Heart right ventricle (tissue), 16 donors: ENCODE measurements around the gene NAA15. TPM values are rescaled to one million over a fixed set of nuclear protein-coding genes. Genes with fewer than 3 reads are reported as not detected.
"Not testable (repeated sequence)": the region's sequence is repeated elsewhere in the genome, so short reads cannot be mapped to it uniquely, and the experiment has no call there.

ENCODE experiments used
- ATAC-seq, 8 donors: fragments of 200-7000 bp; cut with Tn5 transposase; one replicate each; pipeline ENCODE4 v1.9.1; 2020; ENCODE audit warnings: mild to moderate bottlenecking in 8 of 8, moderate library complexity in 8 of 8, moderate number of reproducible peaks in 1 of 8
- DNase-seq, 2 donors: peaks; one replicate each; pipeline ENCODE4 v3.0.0-alpha.2; 2020
- H3K27ac ChIP-seq, 10 donors: fragments of 200-600 bp; sonication (generic) in 2 of 10; one replicate each; pipeline versions ENCODE4 v1.5.0 to v1.8.0; 2020 to 2022; ENCODE audit warnings: mild to moderate bottlenecking in 3 of 10
- H3K27me3 ChIP-seq, 7 donors: fragments of 200-600 bp; one replicate each; pipeline ENCODE4 v1.8.0; 2021 to 2022; ENCODE audit warnings: mild to moderate bottlenecking in 2 of 7
- H3K36me3 ChIP-seq, 9 donors: fragments of 200-600 bp; sonication (generic) in 1 of 9; one replicate each; pipeline versions ENCODE4 v1.5.0 to v1.8.0; 2020 to 2022; ENCODE audit warnings: mild to moderate bottlenecking in 2 of 9
- H3K4me1 ChIP-seq, 9 donors: fragments of 200-600 bp; sonication (generic) in 1 of 9; one replicate each; pipeline versions ENCODE4 v1.5.0 to v1.8.0; 2020 to 2022; ENCODE audit warnings: mild to moderate bottlenecking in 4 of 9
- H3K4me3 ChIP-seq, 10 donors: fragments of 200-600 bp; sonication (generic) in 2 of 10; one replicate each; pipeline versions ENCODE4 v1.5.0 to v1.8.0; 2020 to 2022; ENCODE audit warnings: mild to moderate bottlenecking in 7 of 10, moderate library complexity in 2 of 10
- H3K9me3 ChIP-seq, 11 donors: fragments of 200-600 bp in 10 of 11; sonication (generic) in 2 of 11; one replicate each; pipeline versions ENCODE4 v1.5.0 to v1.8.0; 2013 to 2022; ENCODE audit warnings: mild to moderate bottlenecking in 2 of 11, control low read depth in 1 of 11, moderate library complexity in 1 of 11
- WGBS, 2 donors: extraction: QIAGEN DNeasy Blood & Tissue Kit; methylation state at CpG; one replicate each; pipeline ENCODE4 v1.1.7; 2013; ENCODE audit warnings: inconsistent platforms in 1 of 2; 5-methylcytosine and 5-hydroxymethylcytosine counted together
- intact Hi-C, 10 donors: fragments of 100-400 bp; cut with DNase I; formaldehyde crosslinking; loops; one replicate each; pipeline versions ENCODE4 v1.11.1 to v1.14.2; 2022
- long read RNA-seq, 3 donors: library from polyadenylated mRNA; unstranded; transcript quantifications; one replicate each; pipeline ENCODE4 v2.0.0, GENCODE V29; 2020 to 2021
- polyA plus RNA-seq, 2 donors: library from polyadenylated mRNA; stranded (reverse); fragments of 200-250 nt; gene quantifications; one replicate each; pipeline ENCODE4 v1.2.3, GENCODE V29; 2013
- total RNA-seq, 10 donors: library from RNA; stranded (reverse); fragmentation: NEBNext Ultra II Directional in 3 of 10; extraction: Animal tissue kit (Norgen Biotek cat#: 25700) in 3 of 10; gene quantifications; one replicate each; pipeline versions ENCODE4 v1.2.1 to v1.2.4, GENCODE V29; 2021 to 2023
- TF ChIP-seq, protein P1 (sequence below), 9 donors: fragments of 200-600 bp; sonication (generic) in 2 of 9; IDR thresholded peaks; one replicate each; pipeline versions ENCODE4 v1.5.0 to v1.8.0; 2021 to 2022; ENCODE audit warnings: antibody characterized with exemption in 9 of 9, mild to moderate bottlenecking in 5 of 9, moderate library complexity in 1 of 9
- donor health status: Arrhythmogenic right ventricular cardiomyopathy.
- donor health status: ischemic (EF 13 %, LVEDD 7.1; RV severe dilation, severe dysfunction).
- donor health status: healthy with polysubstance abuse.
- donor health status: DM: no; HTN: yes; CAD: no.
- donor health status: DM: no; HTN: no; CAD: no.
- donor health status: ischemic (EF 25% LVEDD 6.9; RV normal size, moderate dysfunction).
- donor health status: ischemic (EF 25% LVEDD 5.7; RV mildly dilated, moderate dysfunction).
- donor health status: healthy.
- donor health status: DM: yes; HTN: yes; CAD: no.
- donor health status: Ischemic cardiomyopathy.
- donor health status: ischemic (EF 35%, LVEDD 5.7; RV mildly dilated, moderate dysfunction).
- donor health status: nonischemic (EF 11% LVEDD 7.7; RV severe dilation, severe dysfunction).
- donor health status: DM: yes; HTN: yes; CAD: no.
- donor health status: PGD.
- donor health status: ischemic (EF 29% LVEDD 5.4; RV normal size, mild dysfunction).
- donor health status: nonischemic (EF 23%, LVEDD 6.1; RV moderate dilation, normal function).

The NAA15 gene
- total RNA-seq (10 to 100 TPM; 26.1 to 45.4 (median 33.7) TPM), polyA plus RNA-seq (10 to 100 TPM in 1 of 2 donors, 1 to 10 TPM in 1; 8.2 to 12.0 TPM)
- long read RNA-seq, donor 1, full-length matches to known transcripts = 12 of 40 reads
- long read RNA-seq, donor 1, partial matches to known transcripts = 21 of 40 reads
- long read RNA-seq, donor 1, other reads (novel, unspliced or antisense) = 7 of 40 reads
- long read RNA-seq, donor 2, full-length matches to known transcripts = 12 of 40 reads
- long read RNA-seq, donor 2, partial matches to known transcripts = 26 of 40 reads
- long read RNA-seq, donor 2, other reads (novel, unspliced or antisense) = 2 of 40 reads
- long read RNA-seq, donor 3, full-length matches to known transcripts = 45 of 162 reads
- long read RNA-seq, donor 3, partial matches to known transcripts = 99 of 162 reads
- long read RNA-seq, donor 3, other reads (novel, unspliced or antisense) = 18 of 162 reads

DNA sequence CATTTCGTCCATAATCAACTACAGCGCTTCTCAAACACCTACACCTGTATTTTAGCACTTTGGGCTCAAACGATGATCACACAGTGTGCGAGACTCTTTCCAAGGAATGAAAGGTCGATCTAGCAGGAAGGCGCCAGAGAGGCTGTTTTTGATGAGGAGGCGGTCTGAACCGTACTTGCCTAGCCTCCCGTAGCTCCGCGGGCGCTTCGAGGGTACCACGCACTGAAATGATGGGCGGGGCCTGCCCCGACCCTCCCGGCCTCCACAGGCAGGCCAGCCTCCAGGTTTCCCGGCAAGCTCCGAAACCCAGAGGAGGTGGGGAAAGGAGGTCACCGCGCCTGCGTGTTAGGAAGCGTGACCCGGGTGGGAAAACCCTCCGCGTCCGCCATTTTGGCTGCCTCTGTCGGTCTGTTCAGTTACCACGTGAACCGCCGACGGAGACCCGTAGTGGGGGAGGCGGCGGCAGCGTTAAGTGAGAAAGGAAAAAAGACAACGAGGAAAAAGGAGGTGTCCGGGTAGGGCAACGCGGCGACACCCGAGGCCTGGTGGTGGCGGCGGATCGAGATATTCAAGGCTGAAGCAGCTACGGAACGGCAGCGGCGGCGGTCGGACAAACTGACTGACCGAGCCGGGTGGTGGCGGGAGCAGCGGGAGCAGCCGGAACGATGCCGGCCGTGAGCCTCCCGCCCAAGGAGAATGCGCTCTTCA is at the start of gene NAA15:
NAA15 (plus strand) TSS at position 393 of the 708 bp plus-strand sequence; CDS start at position 666, 273 bp downstream.
- Histone ChIP-seq H3K27ac (peak within 1 kb of the TSS; percentile 59 to 94 (median 90)), H3K4me3 (peak within 1 kb of the TSS; percentile 72 to 99 (median 84)), H3K27me3 (no peaks in the 10 kb centered on the region), H3K4me1 (peaks cover 0 to 67% (median 36%) of the 10 kb centered on the region in 9 donors), H3K9me3 (peaks cover 0 to 5% (median 0%) of the 10 kb centered on the region in 11 donors), H3K36me3 (peaks cover 0 to 14% (median 0%) of the 10 kb centered on the region in 9 donors)
- WGBS, 2 donors = 0% methylated on average over 61 of the region's 61 CpGs
- intact Hi-C loops = loop anchor here in 6 of 10 donors (2.0 to 5.0 kb wide), 4 partner anchors 124 to 219 kb away; partner anchors contain the start of genes ELF2 (in 4 of the 6) and RAB33B (in 1 of the 6)
- TF ChIP-seq, protein P1, sequence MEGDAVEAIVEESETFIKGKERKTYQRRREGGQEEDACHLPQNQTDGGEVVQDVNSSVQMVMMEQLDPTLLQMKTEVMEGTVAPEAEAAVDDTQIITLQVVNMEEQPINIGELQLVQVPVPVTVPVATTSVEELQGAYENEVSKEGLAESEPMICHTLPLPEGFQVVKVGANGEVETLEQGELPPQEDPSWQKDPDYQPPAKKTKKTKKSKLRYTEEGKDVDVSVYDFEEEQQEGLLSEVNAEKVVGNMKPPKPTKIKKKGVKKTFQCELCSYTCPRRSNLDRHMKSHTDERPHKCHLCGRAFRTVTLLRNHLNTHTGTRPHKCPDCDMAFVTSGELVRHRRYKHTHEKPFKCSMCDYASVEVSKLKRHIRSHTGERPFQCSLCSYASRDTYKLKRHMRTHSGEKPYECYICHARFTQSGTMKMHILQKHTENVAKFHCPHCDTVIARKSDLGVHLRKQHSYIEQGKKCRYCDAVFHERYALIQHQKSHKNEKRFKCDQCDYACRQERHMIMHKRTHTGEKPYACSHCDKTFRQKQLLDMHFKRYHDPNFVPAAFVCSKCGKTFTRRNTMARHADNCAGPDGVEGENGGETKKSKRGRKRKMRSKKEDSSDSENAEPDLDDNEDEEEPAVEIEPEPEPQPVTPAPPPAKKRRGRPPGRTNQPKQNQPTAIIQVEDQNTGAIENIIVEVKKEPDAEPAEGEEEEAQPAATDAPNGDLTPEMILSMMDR (IDR thresholded peaks at IDR 0.05) = no peak
- peak; percentile 98 to 99 for DNase-seq
- ATAC-seq = peak; percentile 97 to 98 (median 98)

DNA sequence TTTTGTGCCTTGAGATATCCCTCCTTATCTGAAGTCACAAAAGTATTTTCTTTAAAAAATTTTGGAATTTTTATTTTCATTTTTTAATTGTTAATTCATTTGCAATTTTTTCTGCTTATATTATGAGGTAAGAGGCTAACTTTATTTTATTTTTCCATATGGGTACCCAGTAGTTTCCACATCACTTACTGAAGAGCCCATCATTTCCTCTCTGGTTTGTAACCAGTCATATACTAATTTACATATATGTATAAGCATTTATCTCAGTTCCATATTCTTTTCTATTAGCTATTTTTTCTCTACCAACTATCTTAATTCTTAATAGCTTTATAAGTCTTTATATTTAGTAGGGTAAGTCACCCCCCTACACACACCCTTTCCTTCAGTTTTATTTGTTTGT is 48.3 kb upstream of the NAA15 start:
- Histone ChIP-seq H3K36me3 (no peaks in the 10 kb centered on the region), H3K27me3 (no peaks in the 10 kb centered on the region), H3K4me1 (no peaks in the 10 kb centered on the region), H3K9me3 (no peaks in the 10 kb centered on the region), H3K27ac (no peak overlapping the region), H3K4me3 (no peak overlapping the region)
- TF ChIP-seq, protein P1 (IDR thresholded peaks at IDR 0.05) = no peak
- intact Hi-C loops = no loop called here
- DNase-seq = no peak
- no peak for ATAC-seq

DNA sequence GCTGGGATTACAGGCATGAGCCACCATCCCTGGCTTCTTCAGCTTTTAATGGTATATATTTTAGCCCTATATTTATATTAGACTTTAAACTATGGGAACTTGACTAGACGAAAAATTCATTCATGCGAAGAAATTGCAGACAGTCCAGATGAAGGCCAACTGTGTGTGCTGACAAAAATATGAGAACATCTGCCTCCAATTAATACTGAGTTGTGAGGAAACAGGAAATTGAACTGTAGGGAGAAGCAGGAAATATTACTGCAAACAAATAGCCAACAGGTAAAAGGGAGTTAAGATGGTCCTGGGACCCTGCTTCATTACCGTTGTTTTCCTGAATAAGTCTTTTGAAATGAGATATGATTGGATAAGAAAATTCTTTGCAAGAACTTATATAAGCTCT is 47.6 kb upstream of the NAA15 start:
- DNase-seq = no peak

DNA sequence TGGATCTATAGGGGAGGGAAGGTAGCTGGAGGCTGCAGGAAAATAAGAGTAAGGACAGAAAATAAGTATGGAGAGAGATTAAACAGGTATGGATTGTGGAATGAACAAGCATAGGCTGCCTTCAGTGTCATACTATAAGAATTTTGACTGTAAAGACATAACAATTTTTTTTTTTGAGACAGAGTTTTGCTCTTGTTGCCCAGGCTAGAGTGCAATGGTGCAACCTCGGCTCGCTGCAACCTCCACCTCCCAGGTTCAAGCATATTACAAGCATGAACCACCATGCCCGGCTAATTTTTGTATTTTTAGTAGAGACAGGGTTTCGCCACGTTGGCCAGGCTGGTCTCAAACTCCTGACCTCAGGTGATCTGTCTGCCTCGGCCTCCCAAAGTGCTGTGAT is 45.7 kb upstream of the NAA15 start:
- H3K36me3 ChIP-seq, intact Hi-C loops, ATAC-seq, H3K27me3 ChIP-seq, H3K4me3 ChIP-seq, H3K4me1 ChIP-seq, H3K9me3 ChIP-seq, H3K27ac ChIP-seq, DNase-seq: not testable (repeated sequence)
- 92 to 95% methylated on average over 6 of the region's 6 CpGs for WGBS, 2 donors

More for the DNA sequence above, 47.6 kb upstream of the NAA15 start:
- WGBS, 2 donors = 69 to 79% methylated on average over 3 of the region's 3 CpGs
- no peak overlapping the region for H3K27ac ChIP-seq
- no peaks in the 10 kb centered on the region for H3K9me3 ChIP-seq
- TF ChIP-seq, protein P1 (IDR thresholded peaks at IDR 0.05) = no peak
- no peaks in the 10 kb centered on the region for H3K4me1 ChIP-seq
- H3K27me3 ChIP-seq = no peaks in the 10 kb centered on the region
- H3K4me3 ChIP-seq = no peak overlapping the region
- ATAC-seq = no peak
- intact Hi-C loops = no loop called here
- no peaks in the 10 kb centered on the region for H3K36me3 ChIP-seq
